ENCODE results near the gene NUMB.
A peak's percentile ranks its signal among the peaks of the same experiment; 100 is the strongest.

NUMB gene

DNA sequence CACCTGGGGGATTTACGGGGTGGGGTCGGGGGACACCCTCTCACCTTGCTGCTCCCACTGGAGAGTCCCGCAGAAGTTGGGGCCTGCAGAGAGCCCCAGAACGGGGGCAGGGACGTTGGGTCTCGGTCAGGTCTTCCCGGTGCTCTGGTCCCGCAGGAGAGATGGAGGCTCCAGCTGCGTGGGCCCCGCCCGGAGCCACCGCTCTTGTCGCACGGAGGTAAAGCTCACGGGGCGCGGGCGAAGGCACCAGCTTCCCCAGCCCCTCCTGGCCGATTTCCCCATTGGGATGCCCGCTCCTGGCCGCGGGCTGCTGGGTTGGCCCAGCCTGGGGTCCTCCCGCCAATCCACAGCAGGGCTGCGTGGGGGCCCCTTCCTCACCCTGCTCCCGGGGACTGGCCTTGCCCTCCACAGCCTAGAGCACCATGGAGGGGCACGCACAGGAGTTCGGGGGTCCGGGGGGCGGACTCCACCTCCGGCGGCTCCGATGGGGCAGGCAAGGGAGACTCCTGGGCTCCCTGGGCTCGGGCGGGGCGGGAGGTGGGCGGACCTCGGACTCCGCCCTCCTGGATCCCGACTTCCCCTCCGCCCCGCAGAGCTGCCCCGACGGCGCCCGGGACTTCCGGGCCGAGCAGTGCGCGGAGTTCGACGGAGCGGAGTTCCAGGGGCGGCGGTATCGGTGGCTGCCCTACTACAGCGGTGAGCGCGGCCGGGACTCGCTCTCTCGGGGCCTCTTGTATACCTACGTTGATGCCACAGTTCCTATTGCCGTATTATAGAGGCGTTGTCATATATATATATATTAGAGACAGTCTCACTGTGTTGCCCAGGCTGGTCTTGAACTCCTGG, 212.6 kb downstream of the NUMB start:
- peak; percentile 13 for DNase-seq (ENCODE audit: low read depth)

DNA sequence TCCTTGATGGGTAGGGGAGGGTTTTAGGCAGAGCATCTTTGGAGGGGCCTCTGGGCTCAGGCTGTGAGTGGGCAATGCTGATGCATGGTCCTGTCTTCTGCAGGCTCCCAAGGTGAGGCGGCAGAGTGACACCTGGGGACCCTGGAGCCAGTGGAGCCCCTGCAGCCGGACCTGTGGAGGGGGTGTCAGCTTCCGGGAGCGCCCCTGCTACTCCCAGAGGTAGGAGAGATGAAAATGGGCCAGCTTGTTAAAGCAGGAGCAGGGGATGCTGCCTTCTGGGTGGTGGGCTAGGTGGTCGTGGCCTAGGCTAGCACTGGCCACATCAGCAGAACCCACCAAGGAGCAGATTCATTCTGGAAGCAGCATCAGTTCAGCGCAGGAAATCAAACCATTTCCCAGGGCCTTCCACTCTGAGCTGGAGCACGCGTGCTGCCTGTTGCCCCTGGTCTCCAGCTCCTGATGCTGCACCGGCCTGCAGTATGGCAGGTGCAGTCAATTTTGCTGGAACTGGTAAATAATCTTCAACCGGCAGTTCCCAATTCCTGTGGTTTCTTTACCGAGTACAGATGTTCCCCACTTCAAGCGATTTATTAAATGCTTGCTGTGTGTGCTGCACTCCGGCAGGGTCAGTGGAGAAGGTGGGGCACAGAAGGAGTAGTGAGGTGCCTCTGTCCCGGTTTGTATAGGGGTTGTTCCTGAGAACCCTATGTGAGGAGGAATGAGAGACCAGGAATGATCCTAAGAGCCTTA, 213.6 kb downstream of the NUMB start:
- no peak for DNase-seq (ENCODE audit: low read depth)

DNA sequence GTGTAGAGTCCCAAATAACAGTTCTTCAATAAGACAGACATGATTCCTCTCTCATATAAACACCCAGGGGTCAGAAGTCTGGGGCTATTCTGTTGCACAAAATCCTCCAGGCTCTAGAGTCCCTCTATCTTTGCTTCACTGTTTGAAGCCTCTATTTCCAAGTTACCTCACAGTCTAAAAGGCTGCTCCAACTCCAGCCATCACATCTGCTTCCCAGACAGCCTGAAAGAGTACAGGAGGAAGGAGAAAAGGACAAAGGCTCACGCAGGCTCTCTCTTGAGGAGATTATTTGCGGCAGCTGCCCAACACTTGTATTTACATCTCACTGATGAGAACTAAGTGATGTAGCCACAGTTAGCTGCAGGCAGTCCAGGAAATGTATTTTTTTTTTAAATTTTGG, 214.6 kb downstream of the NUMB start:
- no peak for DNase-seq (ENCODE audit: low read depth)

DNA sequence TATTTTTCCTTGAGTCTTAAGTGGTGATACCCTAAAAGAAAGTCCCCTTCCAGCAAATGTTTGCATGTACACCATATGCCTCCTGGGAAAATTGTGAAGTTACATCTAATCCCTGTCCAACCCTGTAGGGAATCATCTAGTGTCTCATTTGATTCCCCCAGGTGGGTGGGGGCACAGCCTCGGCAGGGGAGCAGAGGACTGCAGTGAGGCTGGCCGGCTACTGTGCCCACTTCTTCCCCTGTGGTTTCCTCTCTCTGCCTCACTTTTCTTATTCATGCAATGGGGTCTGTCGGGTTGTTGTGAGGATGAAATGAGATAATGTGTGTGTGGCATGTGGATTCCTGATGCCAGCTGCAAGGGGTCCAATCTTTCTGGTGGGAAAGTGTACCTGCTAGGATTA, 215.0 kb downstream of the NUMB start:
- DNase-seq (ENCODE audit: low read depth), result no peak

DNA sequence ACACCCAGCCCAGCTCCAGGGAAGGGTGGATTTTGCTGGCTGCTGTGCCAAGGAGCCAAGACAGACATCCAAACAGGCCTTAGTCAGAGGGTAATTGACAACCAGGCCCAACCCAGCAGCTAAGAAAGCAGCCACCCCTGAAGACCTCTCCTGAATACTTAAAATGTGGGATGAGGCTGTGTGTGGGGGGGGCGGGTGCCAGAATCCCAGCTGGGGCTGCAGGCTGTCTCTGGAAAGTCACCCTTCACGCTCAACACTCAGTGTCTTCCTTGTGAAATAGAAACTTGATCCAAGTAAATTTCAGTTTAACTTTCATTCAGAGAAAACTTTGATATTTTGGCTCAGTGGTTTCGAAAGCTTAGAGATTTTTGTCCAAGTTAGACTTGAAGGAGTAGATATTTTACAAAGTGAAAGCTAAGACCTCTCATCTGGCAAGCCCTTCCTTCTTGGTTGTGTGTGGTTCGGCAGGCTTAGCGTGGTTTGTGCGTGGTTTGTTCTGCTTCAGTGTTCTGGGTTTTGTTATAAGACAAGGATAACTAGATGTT, 215.9 kb downstream of the NUMB start:
- no peak for DNase-seq (ENCODE audit: low read depth)

DNA sequence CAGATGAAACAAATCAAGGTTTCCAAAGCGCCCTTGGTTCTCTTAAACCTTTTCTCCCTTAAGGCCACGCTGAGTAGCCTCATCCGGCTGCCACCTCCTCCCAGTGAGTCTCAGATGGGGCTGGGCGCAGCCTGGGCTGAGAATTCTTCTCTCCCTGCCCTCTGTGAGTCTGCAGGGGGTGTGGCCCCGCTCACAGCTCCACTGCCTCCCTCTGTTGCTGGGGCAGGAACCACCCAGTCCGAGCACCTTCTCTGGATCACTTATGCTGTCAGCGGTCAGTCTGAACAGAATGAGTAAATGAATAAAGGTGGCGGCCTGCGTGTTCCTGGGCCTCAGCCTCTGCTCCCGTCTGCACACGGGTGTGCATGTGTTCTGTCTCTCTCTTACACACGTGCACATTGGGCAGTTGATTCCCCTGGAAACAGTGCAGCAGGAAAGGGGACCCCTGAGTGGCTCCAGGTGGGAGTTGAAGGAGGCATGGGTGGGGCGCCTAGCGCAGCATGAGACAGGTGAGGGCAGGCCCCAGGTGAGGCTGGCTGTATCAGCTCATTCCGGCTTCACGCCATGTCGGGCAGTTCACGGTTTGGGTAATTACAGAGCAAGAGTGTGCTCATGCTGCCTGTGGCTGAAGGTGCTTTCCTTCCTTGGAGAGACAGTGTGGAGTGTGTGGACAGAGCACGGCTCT, 216.7 kb downstream of the NUMB start:
- no peak for DNase-seq (ENCODE audit: low read depth)

DNA sequence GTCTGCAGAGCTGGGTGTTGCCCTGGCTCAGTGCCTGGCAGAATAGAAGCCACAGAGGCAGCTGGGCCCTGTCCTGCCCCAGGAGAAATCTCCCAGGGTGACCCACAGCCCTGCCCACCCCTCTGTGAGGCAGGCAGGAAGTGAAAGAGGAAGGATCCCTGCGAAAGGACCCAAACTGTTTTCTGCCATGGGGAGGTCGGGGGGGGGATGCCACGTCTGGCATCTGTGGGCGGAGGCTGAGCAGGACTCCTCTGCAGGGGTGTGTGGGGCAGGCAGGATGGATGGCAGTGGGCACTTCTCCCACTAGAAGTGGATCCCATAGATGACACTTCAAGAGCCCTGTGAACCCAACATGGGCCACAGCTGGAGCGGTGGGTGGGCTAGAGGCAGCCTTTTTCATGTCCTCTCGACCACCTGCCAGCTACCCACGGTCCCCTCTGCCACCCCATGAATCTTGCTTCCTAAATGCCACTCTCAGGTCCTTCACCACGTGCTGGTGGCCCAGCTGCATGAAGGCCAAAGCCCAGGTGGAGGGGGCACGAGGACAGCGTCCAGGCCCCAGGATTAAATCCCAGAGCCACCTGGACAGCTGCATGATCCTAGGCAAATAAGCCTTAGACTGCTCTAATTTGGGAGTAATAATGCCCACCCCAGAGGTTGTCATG, 217.4 kb downstream of the NUMB start:
- no peak for DNase-seq (ENCODE audit: low read depth)

DNA sequence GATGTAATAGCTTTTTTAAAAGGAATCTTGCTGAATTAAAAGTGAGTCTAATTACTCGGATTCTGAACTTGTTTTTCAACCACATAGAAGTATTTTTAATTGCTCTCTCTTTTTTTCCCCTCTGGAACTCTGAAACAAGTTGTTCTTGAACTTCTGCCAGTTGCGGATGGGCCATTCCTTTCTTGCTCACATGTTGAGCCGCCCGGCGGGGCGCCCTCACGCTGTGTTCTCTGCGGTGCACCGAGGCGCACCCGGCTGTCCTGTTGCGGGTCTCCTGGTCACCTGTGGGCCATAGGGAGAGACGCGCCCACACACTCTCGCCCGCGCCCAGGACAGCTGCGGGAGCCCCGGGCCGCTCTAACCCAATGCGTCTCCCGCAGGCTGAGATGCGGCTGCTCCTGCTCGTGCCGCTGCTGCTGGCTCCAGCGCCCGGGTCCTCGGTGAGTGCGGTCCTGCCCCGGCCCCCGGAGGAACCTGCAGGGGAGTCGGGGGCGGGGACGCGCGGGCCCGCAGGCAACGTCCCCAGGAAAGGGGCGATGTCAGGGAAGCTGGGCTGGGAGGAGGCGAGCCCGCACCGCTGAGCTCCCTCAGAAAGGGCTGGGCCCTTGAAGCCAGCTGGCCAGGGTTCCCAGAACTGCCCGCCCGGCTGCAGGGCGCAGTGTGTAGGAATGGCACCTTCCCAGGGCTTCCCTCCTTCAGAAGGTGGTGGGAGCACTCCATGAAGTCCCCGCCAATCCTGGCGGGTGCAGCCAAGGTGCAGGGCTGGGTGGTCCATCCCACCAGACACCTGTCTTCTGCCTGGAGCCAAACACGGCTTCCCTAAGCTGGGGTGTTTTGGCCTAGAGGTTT, 218.7 kb downstream of the NUMB start:
- DNase-seq (ENCODE audit: low read depth), result no peak

DNA sequence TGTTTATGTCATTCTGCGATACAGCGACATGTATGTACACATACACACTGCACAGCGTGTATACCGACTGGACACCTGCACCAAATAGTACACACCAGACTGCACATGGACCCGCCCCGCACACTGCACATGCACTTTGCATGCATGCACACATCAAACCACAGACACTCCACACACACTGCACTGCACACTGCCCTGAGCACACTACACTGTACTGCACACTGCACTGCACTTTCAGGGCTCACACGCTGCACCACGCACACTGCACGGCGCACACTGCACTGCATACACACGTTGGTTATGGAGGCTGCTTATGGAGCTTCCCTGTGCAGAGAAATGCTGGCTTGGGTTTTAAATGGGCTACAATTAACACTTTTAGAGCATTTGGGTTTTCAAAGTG, 219.4 kb downstream of the NUMB start:
- DNase-seq (ENCODE audit: low read depth), result no peak

DNA sequence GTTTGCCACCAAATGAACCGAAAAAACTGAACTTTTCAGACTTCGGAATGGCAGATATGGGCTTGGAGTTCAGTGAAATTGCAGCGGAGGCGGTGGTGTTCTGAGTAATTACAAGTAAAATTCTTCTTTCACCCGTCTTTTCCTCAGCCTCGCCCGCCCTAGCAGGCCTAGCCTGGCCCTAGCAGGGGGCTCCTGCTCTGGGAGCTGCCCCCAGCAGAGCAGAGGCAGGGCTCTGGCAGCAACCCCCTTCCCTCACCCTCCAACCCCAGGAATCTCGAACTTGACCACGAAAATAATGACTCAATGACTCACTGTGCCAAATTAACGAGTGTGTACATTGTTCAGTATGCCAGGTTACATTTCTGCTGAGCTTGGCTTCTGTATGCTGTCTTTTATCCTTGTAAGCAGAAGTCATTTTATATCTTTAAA, 219.9 kb downstream of the NUMB start:
- DNase-seq (ENCODE audit: low read depth), result no peak

DNA sequence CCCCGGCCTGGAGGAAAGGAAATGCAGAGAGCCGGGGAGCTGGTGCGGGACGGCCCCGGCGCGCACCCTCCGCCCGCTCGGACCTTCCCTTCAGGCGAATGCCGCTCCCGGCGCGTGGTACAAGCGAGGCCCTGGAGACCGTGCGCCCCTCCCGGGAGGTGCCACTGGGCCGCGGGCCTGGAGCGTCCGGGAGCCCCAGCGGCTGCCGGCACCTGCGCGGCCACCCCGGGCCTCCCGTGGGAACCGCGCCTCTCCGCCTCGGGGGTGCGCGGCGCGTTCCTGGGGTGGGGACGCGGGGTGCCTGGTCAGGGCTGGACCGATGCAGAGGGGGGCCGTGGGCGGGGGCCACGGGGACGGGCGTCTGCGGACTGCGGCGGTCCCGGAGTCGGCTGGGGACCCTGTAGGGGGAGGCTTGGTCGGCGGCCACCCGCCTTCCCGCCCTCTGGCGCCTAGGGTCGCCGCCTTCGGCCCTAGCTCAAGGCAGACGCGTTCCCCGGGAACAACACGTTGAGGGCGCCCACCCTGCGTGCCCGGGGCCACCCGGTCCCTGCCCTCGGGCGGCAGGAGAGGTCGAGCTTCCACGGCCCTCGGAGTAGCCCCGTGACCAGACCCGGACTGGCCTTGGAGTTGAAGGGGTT, 220.4 kb downstream of the NUMB start:
- DNase-seq (ENCODE audit: low read depth), result no peak

DNA sequence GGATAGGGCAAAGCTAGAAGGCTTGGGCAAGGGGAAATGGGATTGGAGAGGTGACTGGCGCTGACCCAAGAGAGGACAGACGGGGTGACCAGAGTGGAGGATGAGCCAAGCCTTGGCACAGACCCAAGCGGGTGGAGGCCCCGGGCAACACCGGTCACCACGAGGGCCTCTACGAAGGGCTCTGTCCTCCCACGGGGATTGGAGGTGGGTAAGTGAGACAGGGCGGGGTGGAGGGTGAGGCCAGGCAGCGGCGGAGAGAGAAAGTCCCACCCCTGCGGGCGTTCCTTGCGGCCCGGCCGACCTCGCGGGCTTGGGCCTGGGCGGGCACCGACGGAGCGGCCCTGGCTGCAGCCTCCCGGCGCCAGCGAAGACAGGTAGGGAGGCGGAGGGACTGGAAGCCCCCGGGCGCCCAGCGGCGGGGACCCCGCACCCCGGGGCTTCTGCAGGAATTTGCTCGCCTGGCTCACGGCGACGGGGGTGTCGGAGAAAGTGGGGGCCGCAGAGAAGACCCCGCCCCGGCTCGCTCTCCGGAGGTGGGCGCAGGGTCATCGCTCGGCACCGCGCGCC, 221.0 kb downstream of the NUMB start, which contains the start of gene PAPLN:
TSS of gene PAPLN (plus strand) at position 288 of the 567 bp plus-strand sequence. CDS start 2,273 bp downstream, outside the sequence.
- no peak for DNase-seq (ENCODE audit: low read depth)

DNA sequence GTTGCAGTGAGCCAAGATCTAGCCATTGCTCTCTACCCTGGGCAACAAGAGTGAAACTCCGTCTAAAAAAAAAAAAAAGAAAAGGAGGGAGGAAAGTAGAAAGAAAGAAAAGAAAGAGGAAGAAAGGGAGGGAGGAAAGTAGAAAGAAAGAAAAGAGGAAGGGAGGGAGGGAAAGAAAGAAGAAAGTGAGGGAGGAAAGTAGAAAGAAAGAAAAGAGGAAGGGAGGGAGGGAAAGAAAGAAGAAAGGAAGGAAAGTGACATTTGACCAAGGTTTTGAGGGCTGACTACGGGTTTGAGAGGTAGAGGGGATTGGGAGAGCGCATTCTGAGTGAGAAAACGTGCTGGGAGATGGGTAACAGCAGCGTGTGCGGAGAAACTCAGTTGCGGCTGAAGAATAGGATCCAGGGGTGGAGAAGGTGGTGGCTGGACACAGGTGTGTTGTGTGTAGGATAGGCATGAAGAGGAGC, 221.6 kb downstream of the NUMB start:
- no peak for DNase-seq (ENCODE audit: low read depth)

DNA sequence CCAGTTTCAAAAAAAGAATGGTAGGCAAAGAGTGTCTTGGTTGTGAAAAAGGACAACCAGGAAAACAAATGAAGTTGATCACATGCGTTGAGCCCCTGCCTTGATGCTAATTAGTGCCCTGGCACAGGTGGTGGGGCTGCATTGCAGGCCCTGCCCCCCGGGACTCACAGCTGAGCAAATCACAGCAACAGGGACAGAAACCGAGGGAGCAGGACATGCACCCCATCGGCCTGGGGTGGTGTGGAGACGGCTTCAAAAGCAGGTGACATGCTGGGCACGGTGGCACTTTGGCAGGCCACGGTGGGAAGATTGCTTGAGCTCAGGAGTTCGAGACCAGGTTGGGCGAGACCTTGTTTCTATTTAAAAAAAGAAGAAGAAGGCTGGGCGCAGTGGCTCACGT, 222.2 kb downstream of the NUMB start:
- DNase-seq (ENCODE audit: low read depth), result no peak

DNA sequence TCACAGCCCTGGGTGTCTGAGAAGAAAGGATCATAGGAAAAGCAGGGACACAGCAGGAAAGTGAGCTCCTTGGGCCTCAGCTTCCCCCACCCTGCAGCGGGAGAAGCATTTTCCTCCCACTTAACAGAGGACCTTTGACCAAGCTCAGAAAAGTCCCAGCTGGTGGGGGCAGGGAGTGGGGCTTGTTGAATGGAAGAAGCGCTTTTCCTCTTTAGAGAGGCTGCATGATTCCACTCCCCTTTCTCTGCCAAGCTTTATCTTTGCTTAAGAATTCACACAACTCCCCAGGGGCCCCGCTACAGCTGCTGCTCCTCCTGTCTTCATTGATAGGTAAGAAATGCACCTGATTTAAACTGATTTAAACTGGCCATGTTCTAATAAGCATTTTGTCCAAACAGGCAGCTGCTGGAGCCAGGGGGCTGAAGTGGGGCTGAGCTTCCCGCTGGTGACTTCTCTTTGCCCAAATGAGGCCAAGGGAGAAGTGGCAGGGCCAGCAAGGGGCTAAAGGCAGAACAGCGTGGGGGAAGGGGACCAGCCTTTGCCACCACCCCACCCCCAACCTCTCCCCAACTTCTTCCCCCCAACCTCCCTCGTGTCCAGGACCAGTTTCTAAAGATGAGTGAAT, 222.7 kb downstream of the NUMB start:
- DNase-seq (ENCODE audit: low read depth), result no peak

DNA sequence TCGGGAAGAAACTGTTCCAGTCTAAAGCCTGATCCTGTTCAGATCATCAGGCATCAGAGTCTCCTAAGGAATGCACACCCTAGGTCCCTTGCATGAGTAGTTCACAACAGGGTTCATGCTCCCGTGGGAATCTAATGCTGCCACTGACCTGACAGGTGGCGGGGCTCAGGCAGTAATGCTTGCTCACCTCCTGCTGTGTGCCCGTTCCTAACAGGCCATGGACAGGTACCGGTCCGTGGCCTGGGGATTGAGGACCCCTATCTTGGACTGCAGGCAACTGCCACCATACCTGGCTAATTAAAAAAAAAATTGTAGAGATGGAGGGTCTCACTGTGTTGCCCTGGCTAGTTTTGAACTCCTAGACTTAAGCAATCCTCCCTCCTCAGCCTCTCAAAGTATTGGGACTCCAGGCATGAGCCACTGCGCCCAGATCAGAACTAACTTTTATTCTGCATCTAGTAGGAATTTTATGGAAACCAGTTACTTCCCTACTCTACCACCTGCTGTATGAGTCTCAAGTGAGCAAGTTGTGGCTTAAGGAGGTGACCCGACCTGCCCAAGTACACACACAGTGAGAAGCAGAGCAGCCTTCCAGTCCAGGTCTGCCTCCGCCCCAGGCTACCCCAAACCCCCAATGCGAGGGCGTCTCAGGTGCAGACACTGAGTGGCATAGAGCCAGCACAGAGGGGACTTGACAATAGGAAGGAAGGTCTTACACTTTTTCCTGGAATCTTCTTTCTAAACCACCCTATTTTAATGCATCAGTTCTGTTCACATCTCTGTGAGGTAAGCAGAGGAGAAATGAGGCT, 223.6 kb downstream of the NUMB start:
- DNase-seq (ENCODE audit: low read depth), result no peak

DNA sequence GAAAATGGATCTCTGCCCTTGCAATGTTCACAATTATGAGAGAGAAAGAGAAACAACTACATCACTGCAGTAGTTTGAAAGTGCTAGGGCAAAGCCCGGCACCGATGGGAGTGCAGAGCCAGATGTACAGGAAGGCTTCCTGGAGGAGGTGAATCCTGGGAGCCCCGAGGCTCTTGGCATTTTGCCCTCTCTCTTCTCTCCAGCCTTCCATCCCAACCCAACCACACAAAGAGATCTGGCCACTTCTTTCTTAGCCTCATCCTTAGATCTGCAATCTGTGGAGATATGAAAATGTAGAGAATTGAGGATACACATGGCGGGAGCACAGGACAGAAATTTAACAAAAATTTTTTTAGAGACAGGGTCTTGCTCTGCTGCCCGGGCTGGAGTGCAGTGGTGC, 224.3 kb downstream of the NUMB start:
- DNase-seq (ENCODE audit: low read depth), result no peak

DNA sequence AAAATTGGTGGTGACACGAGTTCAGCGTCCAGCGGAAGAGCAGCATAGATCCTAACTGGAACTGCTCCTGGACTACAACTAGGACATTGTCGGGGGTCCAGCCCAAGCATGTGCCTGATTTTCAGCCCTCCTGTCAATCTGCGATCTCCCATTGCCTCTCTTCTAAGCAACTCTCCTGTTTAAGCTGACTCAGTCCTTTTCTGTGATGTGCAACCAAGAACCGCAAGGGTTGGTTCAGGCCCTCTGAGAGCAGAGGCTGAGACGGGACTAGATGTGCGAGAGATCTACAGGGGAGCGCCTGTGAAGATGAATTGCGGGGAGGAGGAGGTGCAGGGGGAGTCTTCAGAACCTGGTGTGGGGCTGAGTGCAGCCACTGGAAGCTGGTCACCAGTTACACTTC, 224.8 kb downstream of the NUMB start:
- DNase-seq (ENCODE audit: low read depth), result no peak

DNA sequence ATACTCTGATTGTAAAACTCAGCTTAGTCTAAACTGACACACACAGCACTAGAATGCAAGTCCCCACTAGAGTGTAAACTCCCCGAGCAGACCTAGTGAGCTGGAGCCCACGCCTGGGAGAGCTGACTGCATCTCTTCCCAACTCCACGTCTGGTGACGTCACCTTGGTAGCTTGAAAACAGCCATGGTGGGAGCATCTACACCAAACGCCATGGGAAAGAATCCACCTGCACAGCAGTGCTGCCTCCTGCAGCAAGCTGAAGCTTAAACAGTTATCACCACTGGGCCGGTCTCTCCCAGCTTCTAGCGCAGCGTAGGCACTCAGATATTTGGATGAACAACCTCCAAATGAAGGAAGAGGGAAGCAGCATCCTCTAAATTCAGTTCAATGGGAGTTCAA, 225.4 kb downstream of the NUMB start:
- DNase-seq (ENCODE audit: low read depth), result no peak

Measured in stimulated activated CD4-positive, alpha-beta T cell treated with anti-CD3 and anti-CD28 coated beads, Interleukin-2, amount 100 ng/mL, for 4 hours (primary cell).